HuH-7 (cell line): Measurements from ENCODE around the gene TMEM132E.

Experiments
- DNase-seq: peaks from one replicate; pipeline ENCODE4 v3.0.0; 2011; ENCODE audit warnings: low spot score

The TMEM132E gene

GRCh38 chr17:34606763-34607162 lies 27.4 kb downstream of the TMEM132E start:
- no peak for DNase-seq

DNA sequence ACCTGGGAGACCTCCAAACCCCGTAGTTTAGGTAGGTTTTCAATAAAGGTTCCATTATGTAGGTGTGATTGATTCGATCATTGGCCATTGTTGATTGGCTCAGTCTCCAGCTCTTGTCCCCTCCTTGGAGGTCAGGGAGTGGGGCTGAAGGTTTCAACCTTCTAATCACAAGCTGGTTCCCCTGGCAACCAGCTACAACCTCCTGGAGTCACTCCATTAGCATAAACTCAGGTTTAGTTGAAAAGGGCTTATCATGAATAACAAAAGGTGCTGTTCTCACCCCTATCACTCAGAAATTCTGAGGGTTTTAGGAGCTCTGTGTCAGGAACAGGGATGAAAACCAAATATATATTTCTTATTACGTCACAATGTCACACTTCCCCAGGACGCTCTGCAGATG lies 28.5 kb downstream of the TMEM132E start:
- DNase-seq = no peak

DNA sequence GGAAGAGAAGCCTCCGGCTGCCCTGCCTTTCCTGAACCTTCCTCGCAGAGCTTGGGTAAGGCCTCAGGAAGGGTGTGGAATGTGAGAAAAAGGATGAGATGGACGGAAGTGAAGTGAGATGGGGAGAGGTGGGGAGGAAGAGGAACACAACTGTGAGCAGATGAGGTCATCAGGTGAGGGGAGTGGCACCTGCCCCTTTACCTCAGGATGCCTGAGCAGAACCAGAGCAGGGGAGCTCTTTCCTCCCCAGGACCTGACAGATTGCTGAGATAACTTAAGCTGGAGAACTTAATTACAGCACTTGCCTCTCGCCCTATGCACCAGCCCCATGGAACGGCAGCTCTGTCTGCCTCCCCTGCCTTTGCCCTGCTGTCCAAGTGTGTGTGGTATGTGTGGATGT lies 29.8 kb downstream of the TMEM132E start:
- DNase-seq = no peak

DNA sequence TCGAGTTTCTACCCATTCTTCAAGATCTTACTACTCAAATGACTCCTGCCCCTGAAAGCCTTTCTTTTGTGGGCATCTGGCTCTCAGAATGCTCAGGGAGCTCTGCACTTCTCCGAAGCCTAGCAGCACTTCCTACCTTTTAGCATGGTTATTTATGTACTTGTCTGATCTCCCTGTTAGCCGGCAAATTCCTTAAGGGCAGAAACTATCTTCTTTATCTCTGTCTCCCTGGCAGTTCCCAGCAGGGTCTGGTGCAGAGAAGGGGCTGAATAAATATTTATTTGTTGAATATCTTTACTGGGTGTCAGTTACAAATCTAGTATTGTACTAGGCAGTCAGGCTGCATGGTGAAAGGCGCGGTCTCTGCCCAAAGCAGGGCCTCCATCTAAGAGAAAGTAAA lies 30.7 kb downstream of the TMEM132E start:
- no peak for DNase-seq

DNA sequence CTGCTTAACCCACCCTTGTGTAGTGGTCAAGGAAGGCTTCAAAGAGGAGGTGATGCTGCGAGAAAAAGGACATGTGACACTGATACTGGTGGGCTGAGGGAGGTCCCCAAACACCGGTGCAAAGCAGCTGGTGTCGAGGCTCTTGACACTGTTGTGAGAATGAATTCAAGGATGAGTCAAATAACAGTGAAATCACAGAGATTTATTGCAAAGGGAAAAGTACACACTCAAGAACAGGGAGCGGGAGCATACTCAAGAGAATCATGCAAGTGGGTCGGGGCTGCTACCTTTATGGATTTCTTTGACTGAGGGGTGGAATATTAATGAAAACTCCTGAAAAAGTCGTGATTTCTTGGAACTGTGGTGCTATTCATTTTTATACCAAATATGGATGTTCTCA lies 31.1 kb downstream of the TMEM132E start:
- DNase-seq = no peak

GRCh38 chr17:34613064-34614019 lies 34.0 kb downstream of the TMEM132E start:
- DNase-seq = no peak

DNA sequence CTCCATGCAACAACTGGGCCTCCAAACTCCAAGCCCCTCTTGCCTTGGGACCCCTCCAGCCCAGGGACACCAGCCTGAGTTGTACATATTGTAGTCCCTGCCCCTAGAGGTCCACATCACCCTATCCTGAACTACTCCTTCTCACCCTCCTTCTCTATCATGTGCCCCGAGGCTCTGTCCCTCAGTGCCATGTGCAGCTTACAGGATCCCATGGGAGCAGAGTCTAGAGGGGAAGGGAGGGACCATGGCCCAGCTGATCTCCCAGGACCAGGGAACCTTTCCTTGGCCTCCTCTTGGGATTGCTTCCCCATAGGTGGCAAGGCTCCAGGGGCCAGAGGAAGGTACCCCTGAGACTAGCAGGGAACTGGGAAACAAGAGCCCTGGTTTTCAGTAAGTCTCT lies 35.3 kb downstream of the TMEM132E start:
- DNase-seq = no peak

GRCh38 chr17:34615326-34615725 lies 35.9 kb downstream of the TMEM132E start:
- no peak for DNase-seq

- no peak for DNase-seq
These were observed 36.8 kb downstream of the TMEM132E start for GRCh38 chr17:34616148-34616547.

- no peak for DNase-seq
These were observed 38.0 kb downstream of the TMEM132E start for GRCh38 chr17:34617398-34617797.

GRCh38 chr17:34619687-34620217 lies 40.4 kb downstream of the TMEM132E start:
- DNase-seq = no peak

GRCh38 chr17:34620458-34620857 lies 41.1 kb downstream of the TMEM132E start:
- DNase-seq = no peak

DNA sequence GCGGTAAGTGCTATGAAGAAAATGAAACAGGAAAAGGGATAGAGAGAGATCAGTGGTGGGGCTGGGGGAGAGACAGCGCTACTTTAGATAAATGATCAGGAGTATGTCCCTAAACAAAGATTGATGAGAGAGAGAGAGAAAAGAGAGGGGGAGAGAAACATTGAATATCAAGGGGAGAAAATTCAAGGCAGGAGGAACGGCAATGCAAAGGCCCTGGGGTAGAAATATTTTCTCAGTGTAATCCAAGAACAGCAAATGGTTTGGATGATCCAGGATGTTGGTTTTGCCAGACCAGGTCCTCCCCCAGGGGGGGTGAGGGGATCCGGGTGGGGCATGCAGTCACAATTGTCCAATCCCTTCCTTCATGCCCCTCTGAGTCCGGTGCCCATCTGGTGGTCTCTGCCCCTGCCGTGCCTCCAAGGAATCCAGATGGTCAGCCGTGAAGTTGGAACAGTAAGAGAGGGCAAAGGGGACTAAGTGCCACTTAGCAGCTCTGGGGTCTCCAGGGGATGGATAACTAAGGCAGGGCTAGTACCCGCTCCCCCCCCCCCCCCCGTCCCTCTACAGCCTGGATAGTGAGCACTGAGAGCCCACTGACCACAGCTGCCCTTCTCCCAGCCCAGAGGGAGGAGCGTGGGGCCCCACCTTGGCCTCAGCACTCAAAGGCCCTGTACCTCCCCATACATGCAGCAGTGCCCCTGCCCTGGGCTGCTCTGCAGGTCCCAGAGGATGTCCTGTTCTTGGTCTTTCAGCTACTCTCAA lies 43.7 kb downstream of the TMEM132E start:
- DNase-seq = no peak

GRCh38 chr17:34623856-34624766 lies 44.7 kb downstream of the TMEM132E start:
- peak; percentile 36 for DNase-seq

DNA sequence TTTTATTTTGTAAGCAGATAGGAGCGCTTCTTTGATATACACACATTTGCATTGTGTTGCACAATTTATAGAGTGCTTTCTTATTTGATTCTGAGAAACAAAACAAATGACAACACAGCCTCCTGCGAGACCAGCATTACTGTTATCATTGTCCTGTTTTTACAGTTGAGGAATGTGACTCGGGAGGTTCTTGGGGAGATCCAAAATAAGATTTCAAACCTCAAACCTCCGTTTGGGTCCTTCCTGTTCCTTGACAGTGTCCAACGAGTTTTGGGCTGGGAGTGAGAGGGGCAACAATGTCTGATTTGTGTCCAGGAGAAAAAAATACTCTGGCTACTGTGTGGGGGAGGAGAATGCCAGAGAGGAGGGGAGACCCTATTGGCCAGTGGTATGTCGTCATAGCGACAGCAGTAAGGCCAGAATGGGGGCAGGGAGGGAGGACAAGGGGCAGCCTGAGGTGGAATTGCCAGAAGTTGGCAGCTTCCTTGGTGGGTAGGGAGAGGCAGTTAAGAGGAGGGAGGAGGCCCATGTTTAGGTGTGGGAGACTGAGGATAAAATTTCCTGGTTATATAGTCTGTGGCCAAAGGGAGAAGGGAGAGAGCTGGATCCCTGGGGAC lies 45.5 kb downstream of the TMEM132E start:
- no peak for DNase-seq

- DNase-seq = no peak
These were observed 46.8 kb downstream of the TMEM132E start for GRCh38 chr17:34626121-34626681.

- DNase-seq = no peak
These were observed 49.5 kb downstream of the TMEM132E start for GRCh38 chr17:34628879-34629278.

- DNase-seq = no peak
These were observed 54.0 kb downstream of the TMEM132E start for GRCh38 chr17:34633351-34633750.

GRCh38 chr17:34633760-34634159 lies 54.4 kb downstream of the TMEM132E start:
- no peak for DNase-seq

- DNase-seq = no peak
These were observed 55.3 kb downstream of the TMEM132E start for GRCh38 chr17:34634551-34635160.

- DNase-seq = no peak
These were observed 56.5 kb downstream of the TMEM132E start for GRCh38 chr17:34635876-34636275.
